Endometrial microvascular endothelial cells (primary cell): ENCODE measurements around the gene MYO1F. TPM values are rescaled to one million over a fixed set of nuclear protein-coding genes. Genes with fewer than 3 reads are reported as not detected.

Source experiments
- in situ Hi-C: cut with HindIII; loops from 2 replicates; pipeline ENCODE4 v1.10.0; 2017; ENCODE audit warnings: low sequenced_read_pairs, low pct_unique_long_range_greater_than_20kb; ENCODE audit errors: inconsistent ontology term
- total RNA-seq: library from RNA; depleted of rRNA; stranded (reverse); fragments of >200 nt; gene quantifications from one replicate; pipeline ENCODE4 v1.2.3, GENCODE V29; 2015; ENCODE audit errors: inconsistent ontology term

Gene MYO1F
- total RNA-seq, 1 donor from 2014 or later, result 0.19 TPM

- in situ Hi-C loops, result no loop called here
These were observed 94.5 kb downstream of the MYO1F start for GRCh38 chr19:8482696-8483095.

- in situ Hi-C loops, result no loop called here
These were observed 95.6 kb downstream of the MYO1F start for GRCh38 chr19:8481616-8482015.

GRCh38 chr19:8481201-8481600 is 96.0 kb downstream of the MYO1F start:
- in situ Hi-C loops, result no loop called here

- in situ Hi-C loops, result no loop called here
These were observed 98.6 kb downstream of the MYO1F start for GRCh38 chr19:8478598-8478997.

GRCh38 chr19:8477889-8478288 is 99.4 kb downstream of the MYO1F start:
- in situ Hi-C loops, result no loop called here

- in situ Hi-C loops, result no loop called here
These were observed 100.7 kb downstream of the MYO1F start for GRCh38 chr19:8476524-8476923.

- in situ Hi-C loops, result no loop called here
These were observed 102.2 kb downstream of the MYO1F start for GRCh38 chr19:8475005-8475404.

- in situ Hi-C loops, result no loop called here
These were observed 103.4 kb downstream of the MYO1F start for GRCh38 chr19:8473648-8474476.

Other genes starting within 250 kb of the MYO1F start
- gene KANK3, start 234.2 kb downstream of the MYO1F start, total RNA-seq, result 22.7 TPM
- 159 TPM for gene ANGPTL4, start 213.3 kb downstream of the MYO1F start, total RNA-seq
- gene RAB11B, start 187.1 kb downstream of the MYO1F start, total RNA-seq, result 16.4 TPM
- 150 TPM for gene MARCHF2, start 164.1 kb downstream of the MYO1F start, total RNA-seq
- 129 TPM for gene HNRNPM, start 132.5 kb downstream of the MYO1F start, total RNA-seq
- not detected for gene PRAM1, start 74.8 kb downstream of the MYO1F start, total RNA-seq
- gene ZNF414, start 63.3 kb downstream of the MYO1F start, total RNA-seq, result 1.3 TPM
- gene ADAMTS10, start 33.3 kb upstream of the MYO1F start, total RNA-seq, result 2.7 TPM
- gene NFILZ, start 53.2 kb upstream of the MYO1F start, total RNA-seq, result not detected
- gene ACTL9, start 121.4 kb upstream of the MYO1F start, total RNA-seq, result not detected
- not detected for gene OR2Z1, start 144.2 kb upstream of the MYO1F start, total RNA-seq